ENCODE data around the gene NOX4. TPM values are rescaled to one million over a fixed set of nuclear protein-coding genes. Genes with fewer than 3 reads are reported as not detected.

NOX4 gene
- total RNA-seq, 4 donors from 2014 or later = 0.30 to 1.4 (median 0.91) TPM; not detected in 1

DNA sequence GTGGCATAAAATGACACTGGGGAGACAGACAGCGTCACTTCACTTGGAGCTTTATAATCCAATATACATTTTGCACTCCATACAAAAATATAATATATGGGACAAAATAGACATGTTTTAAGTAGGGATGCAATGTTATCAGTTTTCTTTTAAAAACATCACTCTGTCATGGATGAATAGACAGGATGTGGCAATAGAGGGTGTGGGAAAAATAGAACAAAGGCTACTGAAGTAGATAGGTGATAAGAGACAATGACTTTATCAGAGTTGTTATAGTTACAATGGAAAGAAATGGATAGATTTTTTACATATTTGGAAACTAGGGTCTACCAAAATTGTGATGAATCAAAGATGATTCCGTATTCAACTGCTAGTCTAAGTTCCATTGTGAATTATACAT lies 13.1 kb upstream of the NOX4 start:
- no peak for DNase-seq (ENCODE audit: low spot score in 2 of 2)
- H3K9me3 ChIP-seq = no peaks in the 10 kb centered on the region
- H3K4me1 ChIP-seq = no peaks in the 10 kb centered on the region
- H3K4me3 ChIP-seq = no peak overlapping the region
- H3K27me3 ChIP-seq = no peaks in the 10 kb centered on the region
- no peak overlapping the region for H3K27ac ChIP-seq
- no peaks in the 10 kb centered on the region for H3K36me3 ChIP-seq
- 89% methylated on average over 2 of the region's 2 CpGs for WGBS
- no peak for TF ChIP-seq EP300 (IDR thresholded peaks at IDR 0.05)
- TF ChIP-seq POLR2AphosphoS5 (IDR thresholded peaks at IDR 0.05) = no peak
- no peak for TF ChIP-seq POLR2A (IDR thresholded peaks at IDR 0.05)
- TF ChIP-seq, protein P1, sequence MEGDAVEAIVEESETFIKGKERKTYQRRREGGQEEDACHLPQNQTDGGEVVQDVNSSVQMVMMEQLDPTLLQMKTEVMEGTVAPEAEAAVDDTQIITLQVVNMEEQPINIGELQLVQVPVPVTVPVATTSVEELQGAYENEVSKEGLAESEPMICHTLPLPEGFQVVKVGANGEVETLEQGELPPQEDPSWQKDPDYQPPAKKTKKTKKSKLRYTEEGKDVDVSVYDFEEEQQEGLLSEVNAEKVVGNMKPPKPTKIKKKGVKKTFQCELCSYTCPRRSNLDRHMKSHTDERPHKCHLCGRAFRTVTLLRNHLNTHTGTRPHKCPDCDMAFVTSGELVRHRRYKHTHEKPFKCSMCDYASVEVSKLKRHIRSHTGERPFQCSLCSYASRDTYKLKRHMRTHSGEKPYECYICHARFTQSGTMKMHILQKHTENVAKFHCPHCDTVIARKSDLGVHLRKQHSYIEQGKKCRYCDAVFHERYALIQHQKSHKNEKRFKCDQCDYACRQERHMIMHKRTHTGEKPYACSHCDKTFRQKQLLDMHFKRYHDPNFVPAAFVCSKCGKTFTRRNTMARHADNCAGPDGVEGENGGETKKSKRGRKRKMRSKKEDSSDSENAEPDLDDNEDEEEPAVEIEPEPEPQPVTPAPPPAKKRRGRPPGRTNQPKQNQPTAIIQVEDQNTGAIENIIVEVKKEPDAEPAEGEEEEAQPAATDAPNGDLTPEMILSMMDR (IDR thresholded peaks at IDR 0.05) = no peak

DNA sequence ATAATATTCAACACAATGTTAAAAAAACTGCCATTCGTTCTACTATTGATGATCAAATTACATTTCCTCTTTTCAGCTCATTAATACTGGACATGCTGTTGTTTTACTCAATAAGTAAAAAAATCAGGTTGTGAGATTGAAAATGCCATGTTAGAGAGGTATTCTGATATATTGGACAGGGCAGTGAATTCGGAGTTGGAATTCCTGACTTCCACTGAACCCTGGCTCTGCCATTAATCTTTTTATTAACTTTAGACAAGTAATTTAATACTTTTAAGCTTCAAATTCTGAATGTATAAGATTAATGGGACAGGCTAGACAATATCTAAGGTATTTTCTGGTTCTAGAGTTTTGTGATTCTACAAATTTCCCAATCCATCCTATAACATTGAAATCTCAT lies 12.2 kb upstream of the NOX4 start:
- Histone ChIP-seq H3K4me1 (no peaks in the 10 kb centered on the region), H3K9me3 (no peaks in the 10 kb centered on the region), H3K4me3 (no peak overlapping the region), H3K27me3 (no peaks in the 10 kb centered on the region), H3K27ac (no peak overlapping the region), H3K36me3 (no peaks in the 10 kb centered on the region)
- 68% methylated on average over 2 of the region's 2 CpGs for WGBS
- no peak for DNase-seq (ENCODE audit: low spot score in 2 of 2)
- no peak for TF ChIP-seq POLR2AphosphoS5 (IDR thresholded peaks at IDR 0.05)
- no peak for TF ChIP-seq POLR2A (IDR thresholded peaks at IDR 0.05)

DNA sequence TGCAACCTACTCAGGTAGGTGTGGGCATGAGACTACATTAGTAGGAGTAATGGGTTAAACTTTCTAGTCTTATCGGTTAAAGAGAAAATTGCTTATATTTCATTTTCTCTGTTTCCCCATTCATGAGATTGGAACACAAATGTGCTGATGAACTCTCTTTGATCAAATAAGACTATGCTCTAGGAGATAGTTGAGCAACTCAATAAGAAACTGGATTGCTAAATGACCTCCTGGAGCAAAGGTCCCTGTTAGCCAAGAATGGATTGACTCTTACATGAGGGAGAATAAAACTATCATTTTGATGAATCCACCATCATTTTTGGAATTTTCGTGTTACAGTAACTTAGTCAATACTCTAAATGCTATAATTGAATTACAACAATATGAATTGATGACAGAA lies 11.1 kb upstream of the NOX4 start:
- Histone ChIP-seq H3K9me3 (no peaks in the 10 kb centered on the region), H3K27ac (no peak overlapping the region), H3K4me3 (no peak overlapping the region), H3K4me1 (no peaks in the 10 kb centered on the region), H3K27me3 (no peaks in the 10 kb centered on the region), H3K36me3 (no peaks in the 10 kb centered on the region)
- DNase-seq (ENCODE audit: low spot score in 2 of 2) = no peak
- no peak for TF ChIP-seq EP300 (IDR thresholded peaks at IDR 0.05)
- TF ChIP-seq POLR2A (IDR thresholded peaks at IDR 0.05) = no peak
- no peak for TF ChIP-seq POLR2AphosphoS5 (IDR thresholded peaks at IDR 0.05)
- TF ChIP-seq, protein P1 (IDR thresholded peaks at IDR 0.05) = no peak
- WGBS = 90% methylated on average over 2 of the region's 2 CpGs

DNA sequence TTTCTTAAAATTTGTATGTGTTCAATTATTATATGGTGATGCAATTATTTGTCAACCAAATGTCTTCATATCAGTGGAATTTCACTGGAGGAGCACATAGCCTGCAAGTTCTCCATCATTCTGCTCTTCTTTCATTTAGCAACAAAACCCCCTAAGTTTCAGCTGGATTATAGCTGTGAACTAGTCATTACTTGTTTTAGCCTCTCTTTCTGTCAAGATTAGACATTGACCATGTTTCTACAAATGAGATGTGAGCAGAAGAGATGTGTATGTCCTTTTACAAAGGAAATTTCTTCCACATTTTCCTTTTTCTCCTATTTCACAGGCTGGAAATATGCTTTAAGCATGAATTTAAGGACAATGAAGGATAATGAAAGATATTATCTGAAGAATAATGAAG lies 9.2 kb upstream of the NOX4 start:
- no peaks in the 10 kb centered on the region for H3K4me1 ChIP-seq
- DNase-seq (ENCODE audit: low spot score in 2 of 2) = no peak
- H3K27me3 ChIP-seq = no peaks in the 10 kb centered on the region
- H3K9me3 ChIP-seq = no peaks in the 10 kb centered on the region
- TF ChIP-seq, protein P1 (IDR thresholded peaks at IDR 0.05) = no peak
- TF ChIP-seq POLR2A (IDR thresholded peaks at IDR 0.05) = no peak
- TF ChIP-seq POLR2AphosphoS5 (IDR thresholded peaks at IDR 0.05) = no peak
- no peak for TF ChIP-seq EP300 (IDR thresholded peaks at IDR 0.05)
- H3K36me3 ChIP-seq = no peaks in the 10 kb centered on the region
- no peak overlapping the region for H3K27ac ChIP-seq
- H3K4me3 ChIP-seq = no peak overlapping the region

DNA sequence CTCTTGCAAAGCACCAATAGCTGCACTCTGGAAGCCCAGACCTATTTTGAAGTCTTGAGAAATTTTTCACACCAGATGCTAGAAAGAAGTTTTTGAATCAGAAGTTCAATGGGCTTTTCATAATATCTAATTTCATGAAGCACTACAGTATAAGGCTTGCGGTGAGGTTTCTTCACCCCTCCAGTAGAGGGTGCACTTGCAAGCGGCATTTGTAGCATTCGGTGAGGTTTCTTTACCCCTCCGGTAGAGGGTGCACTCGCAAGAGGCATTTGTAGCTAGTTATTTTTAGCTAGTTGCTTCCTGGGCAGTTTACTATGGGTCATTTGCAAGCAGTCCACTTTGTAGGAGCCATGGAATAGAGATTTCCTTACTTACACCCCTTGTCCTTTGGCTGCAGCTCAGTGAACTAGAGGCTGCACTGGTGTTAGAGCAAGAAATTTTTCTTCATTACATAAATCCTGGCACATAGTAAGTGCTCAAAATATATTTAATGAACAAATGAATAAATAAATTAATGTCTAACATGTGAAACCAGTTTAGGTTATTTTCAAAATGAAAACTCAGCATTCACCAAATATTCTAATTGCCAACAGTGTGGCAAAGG lies 7.8 kb upstream of the NOX4 start:
- no peaks in the 10 kb centered on the region for H3K36me3 ChIP-seq
- TF ChIP-seq POLR2AphosphoS5 (IDR thresholded peaks at IDR 0.05) = no peak
- no peak for TF ChIP-seq POLR2A (IDR thresholded peaks at IDR 0.05)
- TF ChIP-seq EP300 (IDR thresholded peaks at IDR 0.05) = no peak
- TF ChIP-seq, protein P1 (IDR thresholded peaks at IDR 0.05) = no peak
- no peaks in the 10 kb centered on the region for H3K4me1 ChIP-seq
- H3K4me3 ChIP-seq = no peak overlapping the region
- H3K9me3 ChIP-seq = no peaks in the 10 kb centered on the region
- DNase-seq (ENCODE audit: low spot score in 2 of 2) = no peak
- no peaks in the 10 kb centered on the region for H3K27me3 ChIP-seq
- 76% methylated on average over 5 of the region's 5 CpGs for WGBS
- no peak overlapping the region for H3K27ac ChIP-seq

DNA sequence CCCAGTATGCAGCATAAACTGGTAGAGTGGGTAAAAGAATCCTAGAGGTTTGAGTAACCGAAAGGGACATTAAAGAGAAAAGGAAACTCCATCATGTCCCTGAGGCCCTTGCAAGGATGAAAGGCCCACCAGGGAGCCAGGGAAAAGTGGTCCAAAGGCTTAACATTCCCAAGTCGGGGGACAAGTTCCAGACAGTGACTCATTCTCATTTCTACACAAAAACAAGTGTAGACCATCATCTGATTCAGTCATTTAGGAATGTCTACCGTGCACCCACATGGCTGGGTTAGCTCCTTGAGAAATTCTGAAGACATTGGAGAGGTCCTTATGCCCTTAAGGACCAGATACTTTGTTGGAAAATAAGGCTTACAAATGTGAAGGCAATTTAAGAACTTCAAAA lies 4.8 kb upstream of the NOX4 start:
- no peak for TF ChIP-seq POLR2A (IDR thresholded peaks at IDR 0.05)
- TF ChIP-seq, protein P1 (IDR thresholded peaks at IDR 0.05) = no peak
- no peak for TF ChIP-seq POLR2AphosphoS5 (IDR thresholded peaks at IDR 0.05)
- no peak for TF ChIP-seq EP300 (IDR thresholded peaks at IDR 0.05)
- 35% methylated on average over 3 of the region's 3 CpGs for WGBS
- Histone ChIP-seq H3K27me3 (no peaks in the 10 kb centered on the region), H3K9me3 (no peaks in the 10 kb centered on the region), H3K4me3 (no peak overlapping the region), H3K36me3 (no peaks in the 10 kb centered on the region), H3K27ac (no peak overlapping the region), H3K4me1 (peaks cover 5% of the 10 kb centered on the region)
- peak in 1 of 2 donors; percentile 58 for DNase-seq (ENCODE audit: low spot score in 2 of 2)

Data from suprapubic skin (tissue), 4 donors.